OCI-LY1 (cell line): ENCODE results near the gene GALNTL6.

Experiments
- H2AFZ ChIP-seq: fragments of 200-600 bp; sonication (generic), shearing (Covaris generic); 2 replicates; pipeline ENCODE4 v1.6.0; 2014; ENCODE audit warnings: antibody characterized with exemption, mild to moderate bottlenecking, low read length
- H3F3A ChIP-seq: fragments of 200-600 bp; sonication (generic), shearing (Covaris generic); 2 replicates; pipeline ENCODE4 v1.6.0; 2014; ENCODE audit warnings: mild to moderate bottlenecking, antibody characterized with exemption, low read length, moderate library complexity; ENCODE audit not compliant: insufficient read depth
- H3K27ac ChIP-seq: fragments of 200-600 bp; sonication (generic); 2 replicates; pipeline ENCODE4 v1.5.1; 2014; ENCODE audit warnings: low read length, mixed run types, mild to moderate bottlenecking, low read depth; ENCODE audit not compliant: poor library complexity, severe bottlenecking
- H3K27me3 ChIP-seq: fragments of 200-600 bp; sonication (generic); 2 replicates; pipeline ENCODE4 v1.6.0; 2014; ENCODE audit warnings: antibody characterized with exemption, mild to moderate bottlenecking, low read length, moderate library complexity; ENCODE audit not compliant: insufficient read depth
- H3K36me3 ChIP-seq: fragments of 200-600 bp; sonication (generic); 2 replicates; pipeline ENCODE4 v1.6.1; 2014; ENCODE audit warnings: mild to moderate bottlenecking, antibody characterized with exemption, low read length, moderate library complexity, mixed read lengths; ENCODE audit not compliant: insufficient read depth
- H3K4me1 ChIP-seq: fragments of 200-600 bp; sonication (generic); 2 replicates; pipeline ENCODE4 v1.5.1; 2014; ENCODE audit warnings: mild to moderate bottlenecking, low read length, moderate library complexity; ENCODE audit not compliant: insufficient read depth, severe bottlenecking
- H3K4me2 ChIP-seq: fragments of 200-600 bp; sonication (generic), shearing (Covaris generic); 2 replicates; pipeline ENCODE4 v1.6.1; 2014; ENCODE audit warnings: low read length
- H3K4me3 ChIP-seq: fragments of 200-600 bp; sonication (generic); 2 replicates; pipeline ENCODE4 v1.5.1; 2014; ENCODE audit warnings: low read length, low read depth, mild to moderate bottlenecking, mixed read lengths; ENCODE audit not compliant: poor library complexity, severe bottlenecking
- H3K79me2 ChIP-seq: fragments of 200-600 bp; shearing (Covaris generic); 2 replicates; pipeline ENCODE4 v1.6.1; 2016; ENCODE audit warnings: mixed run types, low read length, mixed read lengths; ENCODE audit not compliant: insufficient read depth
- H3K9ac ChIP-seq: fragments of 200-600 bp; sonication (generic), shearing (Covaris generic); 2 replicates; pipeline ENCODE4 v1.6.1; 2014; ENCODE audit warnings: mild to moderate bottlenecking, low read length, mixed read lengths
- H3K9me2 ChIP-seq: fragments of 200-600 bp; sonication (generic), shearing (Covaris generic); 2 replicates; pipeline ENCODE4 v1.6.1; 2014; ENCODE audit warnings: low read depth, mild to moderate bottlenecking, low read length, mixed read lengths
- H3K9me3 ChIP-seq: fragments of 200-600 bp; shearing (Covaris generic); 2 replicates; pipeline ENCODE4 v1.6.1; 2014; ENCODE audit warnings: low read length, mixed read lengths
- H4K20me1 ChIP-seq: fragments of 200-600 bp; sonication (generic), shearing (Covaris generic); 2 replicates; pipeline ENCODE4 v1.6.0; 2016; ENCODE audit warnings: mild to moderate bottlenecking, low read length; ENCODE audit not compliant: insufficient read depth
- EZH2 ChIP-seq: fragments of 200-600 bp; sonication (generic), shearing (Covaris generic); IDR thresholded peaks from 2 replicates; pipeline ENCODE4 v1.8.0; 2017; ENCODE audit warnings: borderline replicate concordance, mixed run types, mild to moderate bottlenecking, antibody characterized with exemption, low read length, moderate library complexity, mixed read lengths
- TF ChIP-seq, protein P1 (sequence below): fragments of 200-600 bp; sonication (generic), shearing (Covaris generic); IDR thresholded peaks from 2 replicates; pipeline ENCODE4 v1.5.1; 2017; ENCODE audit warnings: mild to moderate bottlenecking, antibody characterized with exemption, low read length, moderate library complexity, mixed read lengths

GALNTL6 gene

DNA sequence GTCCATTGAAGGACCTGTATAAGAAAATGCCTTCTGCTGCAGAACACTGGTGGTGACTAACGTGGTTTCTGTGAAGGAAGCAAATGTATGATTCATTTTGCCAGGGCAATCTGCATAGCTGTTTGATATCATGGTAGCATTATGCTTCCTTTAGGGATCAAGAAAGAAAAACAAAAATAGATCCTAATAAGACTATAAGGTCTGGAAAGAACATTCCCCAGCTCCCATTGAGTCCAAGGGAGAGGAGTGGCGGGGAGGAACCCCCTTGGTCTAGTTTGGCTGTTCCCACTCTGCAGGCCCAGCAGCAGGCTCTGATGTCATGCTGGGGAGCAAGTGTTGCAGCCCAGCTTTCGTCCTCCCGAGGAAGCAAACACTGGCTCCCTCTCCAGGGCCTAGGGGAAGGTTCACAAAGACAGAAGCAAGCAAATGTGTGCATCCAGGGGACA is 1200.9 kb downstream of the GALNTL6 start:
- Histone ChIP-seq H3F3A (no peaks in the 10 kb centered on the region), H3K27me3 (no peaks in the 10 kb centered on the region), H3K36me3 (no peaks in the 10 kb centered on the region), H3K4me3 (no peak overlapping the region), H3K4me1 (no peaks in the 10 kb centered on the region), H2AFZ (no peak overlapping the region), H3K4me2 (no peak overlapping the region), H3K9me3 (no peaks in the 10 kb centered on the region), H4K20me1 (no peaks in the 10 kb centered on the region), H3K27ac (no peak overlapping the region), H3K9me2 (no peaks in the 10 kb centered on the region), H3K79me2 (no peaks in the 10 kb centered on the region), H3K9ac (no peak overlapping the region)
- no peak for TF ChIP-seq EZH2
- TF ChIP-seq, protein P1, sequence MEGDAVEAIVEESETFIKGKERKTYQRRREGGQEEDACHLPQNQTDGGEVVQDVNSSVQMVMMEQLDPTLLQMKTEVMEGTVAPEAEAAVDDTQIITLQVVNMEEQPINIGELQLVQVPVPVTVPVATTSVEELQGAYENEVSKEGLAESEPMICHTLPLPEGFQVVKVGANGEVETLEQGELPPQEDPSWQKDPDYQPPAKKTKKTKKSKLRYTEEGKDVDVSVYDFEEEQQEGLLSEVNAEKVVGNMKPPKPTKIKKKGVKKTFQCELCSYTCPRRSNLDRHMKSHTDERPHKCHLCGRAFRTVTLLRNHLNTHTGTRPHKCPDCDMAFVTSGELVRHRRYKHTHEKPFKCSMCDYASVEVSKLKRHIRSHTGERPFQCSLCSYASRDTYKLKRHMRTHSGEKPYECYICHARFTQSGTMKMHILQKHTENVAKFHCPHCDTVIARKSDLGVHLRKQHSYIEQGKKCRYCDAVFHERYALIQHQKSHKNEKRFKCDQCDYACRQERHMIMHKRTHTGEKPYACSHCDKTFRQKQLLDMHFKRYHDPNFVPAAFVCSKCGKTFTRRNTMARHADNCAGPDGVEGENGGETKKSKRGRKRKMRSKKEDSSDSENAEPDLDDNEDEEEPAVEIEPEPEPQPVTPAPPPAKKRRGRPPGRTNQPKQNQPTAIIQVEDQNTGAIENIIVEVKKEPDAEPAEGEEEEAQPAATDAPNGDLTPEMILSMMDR, result no peak

DNA sequence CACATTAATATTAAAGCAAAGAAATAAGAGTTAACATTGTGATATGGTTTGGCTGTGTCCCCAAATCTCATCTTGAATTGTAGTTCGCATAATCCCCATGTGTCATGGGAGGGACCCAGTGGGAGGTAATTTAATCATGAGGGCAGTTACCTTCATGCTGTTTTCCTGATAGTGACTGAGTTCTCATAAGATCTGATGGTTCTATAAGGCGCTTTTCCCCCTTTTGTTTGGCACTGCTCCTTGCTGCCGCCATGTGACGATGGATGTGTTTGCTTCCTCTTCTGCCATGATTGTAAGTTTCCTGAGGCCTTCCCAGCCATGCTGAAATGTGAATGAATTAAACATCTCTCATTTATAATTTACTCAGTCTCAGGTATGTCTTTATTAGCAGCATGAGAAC is 1201.6 kb downstream of the GALNTL6 start:
- H3K9ac ChIP-seq, result no peak overlapping the region
- no peaks in the 10 kb centered on the region for H3K79me2 ChIP-seq
- no peaks in the 10 kb centered on the region for H3K4me1 ChIP-seq
- H3K27me3 ChIP-seq, result no peaks in the 10 kb centered on the region
- H3K27ac ChIP-seq, result no peak overlapping the region
- no peak overlapping the region for H2AFZ ChIP-seq
- no peaks in the 10 kb centered on the region for H4K20me1 ChIP-seq
- H3F3A ChIP-seq, result no peaks in the 10 kb centered on the region
- H3K9me2 ChIP-seq, result no peaks in the 10 kb centered on the region
- H3K9me3 ChIP-seq, result no peaks in the 10 kb centered on the region
- TF ChIP-seq, protein P1, result no peak
- no peak for TF ChIP-seq EZH2
- H3K36me3 ChIP-seq, result no peaks in the 10 kb centered on the region
- no peak overlapping the region for H3K4me3 ChIP-seq
- no peak overlapping the region for H3K4me2 ChIP-seq

DNA sequence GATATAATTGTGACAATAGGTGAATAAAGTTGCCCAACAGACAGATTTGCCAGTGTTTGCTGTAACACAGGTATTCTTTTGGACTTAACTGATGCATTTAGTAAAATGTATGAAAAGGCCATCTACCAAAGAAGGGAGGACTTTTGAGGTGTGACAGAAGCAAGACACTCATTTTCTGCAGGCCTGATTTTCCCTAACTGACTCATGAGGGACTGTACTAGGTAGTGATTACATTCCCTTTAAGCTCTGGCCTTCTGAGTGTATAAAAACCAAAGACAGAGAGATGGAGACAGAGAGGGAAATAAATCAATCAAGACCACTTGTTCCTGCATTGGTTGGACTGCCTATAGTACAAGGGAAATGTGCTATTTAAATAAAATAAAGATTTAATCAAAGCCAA is 1204.6 kb downstream of the GALNTL6 start:
- no peaks in the 10 kb centered on the region for H3K9me2 ChIP-seq
- no peaks in the 10 kb centered on the region for H4K20me1 ChIP-seq
- no peak overlapping the region for H3K4me3 ChIP-seq
- H3K4me1 ChIP-seq, result no peaks in the 10 kb centered on the region
- H3K79me2 ChIP-seq, result no peaks in the 10 kb centered on the region
- no peaks in the 10 kb centered on the region for H3F3A ChIP-seq
- H3K9ac ChIP-seq, result no peak overlapping the region
- H3K27ac ChIP-seq, result no peak overlapping the region
- TF ChIP-seq EZH2, result no peak
- TF ChIP-seq, protein P1, result no peak
- H3K9me3 ChIP-seq, result no peaks in the 10 kb centered on the region
- H3K4me2 ChIP-seq, result no peak overlapping the region
- H2AFZ ChIP-seq, result no peak overlapping the region
- H3K36me3 ChIP-seq, result no peaks in the 10 kb centered on the region
- H3K27me3 ChIP-seq, result no peaks in the 10 kb centered on the region
